HL-60 (cell line): Measurements from ENCODE around the gene SLC9A3.

ENCODE experiments used
- DNase-seq, 2 experiments: peaks; one replicate each; pipeline ENCODE4 v3.0.0-alpha.2; 2010 to 2020; ENCODE audit warnings: low read depth in 1 of 2, low spot score in 1 of 2
- H3K27ac ChIP-seq: fragments of 250-450 bp; sonication (Bioruptor Pico); replicated peaks from 2 replicates; pipeline ENCODE4 v1.5.1; 2020; ENCODE audit warnings: mild to moderate bottlenecking, moderate library complexity
- H3K27me3 ChIP-seq: fragments of 250-450 bp; sonication (Bioruptor Pico); 2 replicates; pipeline ENCODE4 v1.5.1; 2021; ENCODE audit warnings: mild to moderate bottlenecking, moderate library complexity; ENCODE audit not compliant: insufficient read depth, poor library complexity, severe bottlenecking
- H3K4me3 ChIP-seq: replicated peaks from 2 replicates; pipeline ENCODE4 v1.5.1; 2011; ENCODE audit warnings: mild to moderate bottlenecking, control low read depth, low read length; ENCODE audit not compliant: insufficient read depth
- CTCF ChIP-seq: IDR thresholded peaks from one replicate; pipeline ENCODE4 v1.5.1; 2011; ENCODE audit warnings: low read length, control low read depth, inconsistent platforms; ENCODE audit not compliant: insufficient read depth
- GABPA ChIP-seq: IDR thresholded peaks from 2 replicates; pipeline ENCODE4 v1.6.1; 2012; ENCODE audit warnings: low read depth
- POLR2AphosphoS5 ChIP-seq: IDR thresholded peaks from 2 replicates; pipeline ENCODE4 v1.6.1; 2012; ENCODE audit warnings: low read depth
- REST ChIP-seq: IDR thresholded peaks from 2 replicates; pipeline ENCODE4 v1.6.1; 2012; ENCODE audit warnings: low read depth; ENCODE audit not compliant: insufficient replicate concordance
- SPI1 ChIP-seq: IDR thresholded peaks from 2 replicates; pipeline ENCODE4 v1.6.1; 2012; ENCODE audit warnings: low read depth, mild to moderate bottlenecking, borderline replicate concordance

SLC9A3 gene

GRCh38 chr5:568809-569208, 44.6 kb upstream of the SLC9A3 start:
- no peaks in the 10 kb centered on the region for H3K27me3 ChIP-seq
- no peak overlapping the region for H3K27ac ChIP-seq
- TF ChIP-seq CTCF (no peak), POLR2AphosphoS5 (no peak), GABPA (no peak), SPI1 (no peak), REST (no peak)
- no peak for DNase-seq
- H3K4me3 ChIP-seq, result no peak overlapping the region

- no peaks in the 10 kb centered on the region for H3K27me3 ChIP-seq
- H3K4me3 ChIP-seq, result no peak overlapping the region
- no peak for TF ChIP-seq GABPA
- no peak for TF ChIP-seq REST
- no peak for TF ChIP-seq CTCF
- no peak for TF ChIP-seq SPI1
- TF ChIP-seq POLR2AphosphoS5, result no peak
- H3K27ac ChIP-seq, result no peak overlapping the region
- no peak for DNase-seq
Measured at GRCh38 chr5:568061-568781, 44.0 kb upstream of the SLC9A3 start.

GRCh38 chr5:567664-568060, 43.4 kb upstream of the SLC9A3 start:
- Histone ChIP-seq H3K4me3 (no peak overlapping the region), H3K27me3 (no peaks in the 10 kb centered on the region), H3K27ac (no peak overlapping the region)
- TF ChIP-seq SPI1, result no peak
- no peak for TF ChIP-seq GABPA
- no peak for TF ChIP-seq POLR2AphosphoS5
- TF ChIP-seq CTCF, result no peak
- no peak for TF ChIP-seq REST
- no peak for DNase-seq
